AG08396 (cell line): Measurements from ENCODE around the gene SLC5A6.

Source experiments
- DNase-seq: peaks from one replicate; pipeline ENCODE4 v3.0.0; 2012; ENCODE audit warnings: low spot score, mixed read lengths

The SLC5A6 gene

GRCh38 chr2:27236626-27237025 lies 24.6 kb upstream of the SLC5A6 start:
- no peak for DNase-seq

GRCh38 chr2:27236136-27236535 lies 24.1 kb upstream of the SLC5A6 start:
- DNase-seq, result no peak

GRCh38 chr2:27233341-27233740 lies 21.3 kb upstream of the SLC5A6 start:
- DNase-seq, result no peak

GRCh38 chr2:27231921-27232320 lies 19.9 kb upstream of the SLC5A6 start:
- no peak for DNase-seq

GRCh38 chr2:27227501-27227900 lies 15.4 kb upstream of the SLC5A6 start:
- no peak for DNase-seq

GRCh38 chr2:27225526-27225925 lies 13.5 kb upstream of the SLC5A6 start:
- DNase-seq, result no peak

GRCh38 chr2:27223416-27223815 lies 11.3 kb upstream of the SLC5A6 start:
- DNase-seq, result no peak

- DNase-seq, result no peak
Observed at GRCh38 chr2:27222407-27222806, 10.3 kb upstream of the SLC5A6 start.

- DNase-seq, result no peak
Observed at GRCh38 chr2:27221166-27221565, 9.1 kb upstream of the SLC5A6 start.

GRCh38 chr2:27220091-27220490 lies 8.0 kb upstream of the SLC5A6 start:
- DNase-seq, result no peak

GRCh38 chr2:27219091-27219490 lies 7.0 kb upstream of the SLC5A6 start:
- no peak for DNase-seq

- no peak for DNase-seq
Observed at GRCh38 chr2:27218614-27219013, 6.5 kb upstream of the SLC5A6 start.

GRCh38 chr2:27217173-27218121 lies 5.4 kb upstream of the SLC5A6 start, which contains the start of gene CAD:
CAD (plus strand) TSS chr2:27217369; CDS start chr2:27217552, 183 bp downstream.
- peak; percentile 95 for DNase-seq

GRCh38 chr2:27216416-27217137 lies 4.5 kb upstream of the SLC5A6 start:
- no peak for DNase-seq

- no peak for DNase-seq
Observed at GRCh38 chr2:27214941-27215340, 2.9 kb upstream of the SLC5A6 start.

GRCh38 chr2:27212626-27213471 lies 781 bp upstream of the SLC5A6 start:
- peak; percentile 70 for DNase-seq

GRCh38 chr2:27211241-27211942 lies 676 bp downstream of the SLC5A6 start:
- DNase-seq, result no peak

GRCh38 chr2:27209621-27210401 lies 2.3 kb downstream of the SLC5A6 start:
- DNase-seq, result no peak

- no peak for DNase-seq
Observed at GRCh38 chr2:27208486-27209050, 3.5 kb downstream of the SLC5A6 start.

GRCh38 chr2:27206346-27206745 lies 5.7 kb downstream of the SLC5A6 start:
- DNase-seq, result no peak
